H9 (cell line): Measurements from ENCODE around the gene ANO9. TPM values are rescaled to one million over a fixed set of nuclear protein-coding genes. Genes with fewer than 3 reads are reported as not detected.

Source experiments
- DNase-seq: peaks from one replicate; pipeline ENCODE4 v3.0.0-alpha.2; 2017
- H2AFZ ChIP-seq: one replicate; pipeline ENCODE4 v1.6.1; 2013; ENCODE audit warnings: mild to moderate bottlenecking, low read length, control low read depth, moderate library complexity
- H2AK5ac ChIP-seq: 2 replicates; pipeline ENCODE4 v1.6.1; 2013; ENCODE audit warnings: low read length, control low read depth, mixed read lengths; ENCODE audit not compliant: insufficient read length
- H2BK120ac ChIP-seq: one replicate; pipeline ENCODE4 v1.6.1; 2013; ENCODE audit warnings: low read depth, mild to moderate bottlenecking, low read length, control low read depth, inconsistent platforms; ENCODE audit not compliant: poor library complexity, severe bottlenecking
- H2BK12ac ChIP-seq: 2 replicates; pipeline ENCODE4 v1.6.1; 2013; ENCODE audit warnings: low read length, control low read depth, mixed read lengths, low read depth; ENCODE audit not compliant: insufficient read length
- H2BK15ac ChIP-seq: 2 replicates; pipeline ENCODE4 v1.6.1; 2013; ENCODE audit warnings: low read depth, low read length, control low read depth
- H2BK20ac ChIP-seq: one replicate; pipeline ENCODE4 v1.6.1; 2013; ENCODE audit warnings: low read depth, mild to moderate bottlenecking, low read length, control low read depth, inconsistent platforms; ENCODE audit not compliant: poor library complexity, severe bottlenecking
- H2BK5ac ChIP-seq: 2 replicates; pipeline ENCODE4 v1.6.1; 2013; ENCODE audit warnings: low read length, control low read depth, mixed read lengths; ENCODE audit not compliant: insufficient read length
- H3K14ac ChIP-seq: 2 replicates; pipeline ENCODE4 v1.6.1; 2013; ENCODE audit warnings: low read length, control low read depth; ENCODE audit not compliant: insufficient read depth
- H3K18ac ChIP-seq: 2 replicates; pipeline ENCODE4 v1.6.1; 2013; ENCODE audit warnings: low read depth, mild to moderate bottlenecking, mixed read lengths, low read length, control low read depth; ENCODE audit not compliant: insufficient read length
- H3K23ac ChIP-seq: 2 replicates; pipeline ENCODE4 v1.6.1; 2013; ENCODE audit warnings: low read length, control low read depth, mixed read lengths, low read depth; ENCODE audit not compliant: insufficient read length
- H3K23me2 ChIP-seq: 2 replicates; pipeline ENCODE4 v1.6.1; 2013; ENCODE audit warnings: low read depth, mild to moderate bottlenecking, mixed read lengths, low read length, control low read depth; ENCODE audit not compliant: insufficient read length, poor library complexity, severe bottlenecking
- H3K27ac ChIP-seq: 2 replicates; pipeline ENCODE4 v1.5.1; 2013; ENCODE audit warnings: low read length, control low read depth, mixed read lengths, low read depth; ENCODE audit not compliant: insufficient read length
- H3K27me3 ChIP-seq: 2 replicates; pipeline ENCODE4 v1.6.1; 2013; ENCODE audit warnings: low read length, control low read depth, inconsistent platforms; ENCODE audit not compliant: insufficient read depth
- H3K4ac ChIP-seq: 2 replicates; pipeline ENCODE4 v1.6.1; 2013; ENCODE audit warnings: low read depth, mild to moderate bottlenecking, control low read depth, inconsistent platforms, low read length, moderate library complexity
- H3K4me1 ChIP-seq: 2 replicates; pipeline ENCODE4 v1.6.1; 2013; ENCODE audit warnings: low read length, control low read depth, inconsistent platforms; ENCODE audit not compliant: insufficient read depth
- H3K4me2 ChIP-seq: 2 replicates; pipeline ENCODE4 v1.6.1; 2013; ENCODE audit warnings: low read length, control low read depth, mixed read lengths; ENCODE audit not compliant: insufficient read length, insufficient read depth
- H3K56ac ChIP-seq: 2 replicates; pipeline ENCODE4 v1.6.1; 2013; ENCODE audit warnings: low read depth, mild to moderate bottlenecking, mixed read lengths, low read length, control low read depth; ENCODE audit not compliant: insufficient read length
- H3K79me1 ChIP-seq: 2 replicates; pipeline ENCODE4 v1.6.1; 2013; ENCODE audit warnings: low read depth, mild to moderate bottlenecking, moderate library complexity, low read length, control low read depth, inconsistent platforms; ENCODE audit not compliant: insufficient read depth, poor library complexity, severe bottlenecking
- H3K79me2 ChIP-seq: 2 replicates; pipeline ENCODE4 v1.6.1; 2013; ENCODE audit warnings: low read length, control low read depth, inconsistent platforms; ENCODE audit not compliant: insufficient read depth
- H3K9ac ChIP-seq: 2 replicates; pipeline ENCODE4 v1.6.1; 2013; ENCODE audit warnings: low read length, control low read depth, mixed read lengths; ENCODE audit not compliant: insufficient read length; ENCODE audit errors: extremely low read depth
- H3K9me3 ChIP-seq: one replicate; pipeline ENCODE4 v1.6.1; 2013; ENCODE audit warnings: low read depth, low read length, inconsistent platforms; ENCODE audit not compliant: control insufficient read depth
- H3T11ph ChIP-seq: one replicate; pipeline ENCODE4 v1.6.1; 2013; ENCODE audit warnings: mild to moderate bottlenecking, low read length, control low read depth, inconsistent platforms
- H4K20me1 ChIP-seq: one replicate; pipeline ENCODE4 v1.6.1; 2013; ENCODE audit not compliant: control insufficient read depth, insufficient read length, insufficient read depth
- H4K5ac ChIP-seq: 2 replicates; pipeline ENCODE4 v1.6.1; 2013; ENCODE audit warnings: low read depth, mild to moderate bottlenecking, mixed read lengths, low read length, control low read depth; ENCODE audit not compliant: insufficient read length
- H4K8ac ChIP-seq: replicated peaks from 2 replicates; pipeline ENCODE4 v1.6.1; 2013; ENCODE audit warnings: low read length, control low read depth, mixed read lengths, low read depth; ENCODE audit not compliant: insufficient read length
- H4K91ac ChIP-seq: 2 replicates; pipeline ENCODE4 v1.6.1; 2013; ENCODE audit warnings: low read depth, mild to moderate bottlenecking, moderate library complexity, mixed read lengths, low read length, control low read depth; ENCODE audit not compliant: insufficient read length
- H3K27ac Mint-ChIP-seq, 3 experiments: 2 replicates in 2 of 3; 3 replicates in 1 of 3; pipeline ENCODE4 v1.8.0; 2020 to 2021; ENCODE audit warnings: mixed read lengths in 3 of 3, mild to moderate bottlenecking in 1 of 3, moderate library complexity in 1 of 3
- H3K27me3 Mint-ChIP-seq: 2 replicates; pipeline ENCODE4 v1.8.0; 2021; ENCODE audit warnings: low read depth, mild to moderate bottlenecking, moderate library complexity, mixed read lengths
- H3K36me3 Mint-ChIP-seq, 3 experiments: 2 replicates in 2 of 3; 3 replicates in 1 of 3; pipeline ENCODE4 v1.8.0; 2020 to 2021; ENCODE audit warnings: low read depth in 3 of 3, mixed read lengths in 3 of 3; ENCODE audit not compliant: insufficient read depth in 1 of 3
- H3K4me1 Mint-ChIP-seq, 2 experiments: 2 replicates each; pipeline ENCODE4 v1.8.0; 2020; ENCODE audit warnings: mixed read lengths in 2 of 2
- H3K4me3 Mint-ChIP-seq, 2 experiments: 2 replicates in 1 of 2; 3 replicates in 1 of 2; pipeline ENCODE4 v1.8.0; 2020 to 2021; ENCODE audit warnings: mild to moderate bottlenecking in 2 of 2, mixed read lengths in 2 of 2, moderate library complexity in 1 of 2
- H3K9me3 Mint-ChIP-seq, 2 experiments: 2 replicates in 1 of 2; 3 replicates in 1 of 2; pipeline ENCODE4 v1.8.0; 2020; ENCODE audit warnings: mild to moderate bottlenecking in 2 of 2, mixed read lengths in 2 of 2, moderate library complexity in 1 of 2
- WGBS: extraction: QIAGEN DNeasy Blood & Tissue Kit; methylation state at CpG from one replicate; pipeline ENCODE4 v1.1.7; 2013; ENCODE audit warnings: missing lambda C conversion rate, low lambda C conversion rate, mixed read lengths; ENCODE audit not compliant: insufficient read length; ENCODE audit errors: extremely low coverage; 5-methylcytosine and 5-hydroxymethylcytosine counted together
- total RNA-seq: library from RNA; stranded (reverse); gene quantifications from 2 replicates; pipeline ENCODE4 v1.2.1, GENCODE V29; 2021
- TF ChIP-seq, protein P1 (sequence below): fragments of 200-600 bp; sonication (generic); conservative IDR thresholded peaks from 3 replicates; pipeline ENCODE4 v1.8.0; 2021; ENCODE audit warnings: antibody characterized with exemption, mild to moderate bottlenecking

The ANO9 gene
- total RNA-seq, 1 experiment from 2014 or later: 13.1 TPM

DNA sequence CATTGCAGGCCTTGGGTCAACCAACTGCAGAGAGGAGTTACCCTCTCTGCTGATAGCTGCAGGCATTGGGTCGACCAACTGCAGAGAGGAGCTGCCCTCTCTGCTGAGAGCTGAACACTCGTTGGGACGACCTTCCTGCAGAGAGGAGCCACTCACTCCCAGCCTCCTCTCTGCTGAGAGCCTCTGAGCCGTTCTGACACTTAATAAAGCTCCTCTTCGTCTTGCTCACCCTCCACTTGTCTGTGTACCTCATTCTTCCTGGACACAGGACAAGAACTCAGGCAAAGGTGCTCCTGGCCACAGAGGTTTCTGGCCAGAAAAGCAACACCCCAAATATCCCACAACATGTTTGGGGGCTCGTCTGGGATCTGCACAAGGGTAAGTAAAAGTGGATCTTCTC is 55.3 kb downstream of the ANO9 start:
- Mint-ChIP-seq H3K4me3 (peak overlapping the region in 1 of 2 experiments; percentile 28; a peak in 1 of 5 replicates), H3K9me3 (peaks cover 9% of the 10 kb centered on the region in 2 experiments), H3K36me3 (peaks cover 4 to 11% (median 10%) of the 10 kb centered on the region in 3 experiments), H3K27ac (no peak overlapping the region), H3K27me3 (peaks cover 14% of the 10 kb centered on the region), H3K4me1 (peaks cover 2 to 7% of the 10 kb centered on the region in 2 experiments; a peak in 2 of 4 replicates)
- Histone ChIP-seq H3K4ac (no peak overlapping the region), H2BK120ac (no peak overlapping the region), H2BK15ac (no peak overlapping the region), H3K27me3 (no peaks in the 10 kb centered on the region; the same call in 1 of the 2 replicates), H3K23ac (no peak overlapping the region), H3K4me2 (no peak overlapping the region), H3K4me1 (no peaks in the 10 kb centered on the region; the same call in 1 of the 2 replicates), H3T11ph (no peak overlapping the region), H3K9me3 (peaks cover 13% of the 10 kb centered on the region), H3K56ac (no peak overlapping the region), H2BK12ac (no peak overlapping the region), H3K79me1 (no peaks in the 10 kb centered on the region), H3K23me2 (no peaks in the 10 kb centered on the region), H2AFZ (no peak overlapping the region), H3K18ac (no peak overlapping the region), H2BK20ac (no peak overlapping the region), H2BK5ac (no peak overlapping the region), H3K27ac (no peak overlapping the region), H3K79me2 (no peaks in the 10 kb centered on the region), H4K91ac (no peak overlapping the region), H4K20me1 (no peaks in the 10 kb centered on the region), H3K9ac (no peak overlapping the region), H3K14ac (no peak overlapping the region), H4K8ac (no peak overlapping the region), H2AK5ac (no peak overlapping the region), H4K5ac (no peak overlapping the region)
- no peak for DNase-seq
- no CpG with 5 or more reads among the region's 6 CpGs for WGBS
- TF ChIP-seq, protein P1, sequence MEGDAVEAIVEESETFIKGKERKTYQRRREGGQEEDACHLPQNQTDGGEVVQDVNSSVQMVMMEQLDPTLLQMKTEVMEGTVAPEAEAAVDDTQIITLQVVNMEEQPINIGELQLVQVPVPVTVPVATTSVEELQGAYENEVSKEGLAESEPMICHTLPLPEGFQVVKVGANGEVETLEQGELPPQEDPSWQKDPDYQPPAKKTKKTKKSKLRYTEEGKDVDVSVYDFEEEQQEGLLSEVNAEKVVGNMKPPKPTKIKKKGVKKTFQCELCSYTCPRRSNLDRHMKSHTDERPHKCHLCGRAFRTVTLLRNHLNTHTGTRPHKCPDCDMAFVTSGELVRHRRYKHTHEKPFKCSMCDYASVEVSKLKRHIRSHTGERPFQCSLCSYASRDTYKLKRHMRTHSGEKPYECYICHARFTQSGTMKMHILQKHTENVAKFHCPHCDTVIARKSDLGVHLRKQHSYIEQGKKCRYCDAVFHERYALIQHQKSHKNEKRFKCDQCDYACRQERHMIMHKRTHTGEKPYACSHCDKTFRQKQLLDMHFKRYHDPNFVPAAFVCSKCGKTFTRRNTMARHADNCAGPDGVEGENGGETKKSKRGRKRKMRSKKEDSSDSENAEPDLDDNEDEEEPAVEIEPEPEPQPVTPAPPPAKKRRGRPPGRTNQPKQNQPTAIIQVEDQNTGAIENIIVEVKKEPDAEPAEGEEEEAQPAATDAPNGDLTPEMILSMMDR: no peak
